Measurements from ENCODE around the gene CBLB. TPM values are rescaled to one million over a fixed set of nuclear protein-coding genes. Genes with fewer than 3 reads are reported as not detected.

Gene CBLB
- polyA plus RNA-seq, 1 experiment, result 19.3 TPM

DNA sequence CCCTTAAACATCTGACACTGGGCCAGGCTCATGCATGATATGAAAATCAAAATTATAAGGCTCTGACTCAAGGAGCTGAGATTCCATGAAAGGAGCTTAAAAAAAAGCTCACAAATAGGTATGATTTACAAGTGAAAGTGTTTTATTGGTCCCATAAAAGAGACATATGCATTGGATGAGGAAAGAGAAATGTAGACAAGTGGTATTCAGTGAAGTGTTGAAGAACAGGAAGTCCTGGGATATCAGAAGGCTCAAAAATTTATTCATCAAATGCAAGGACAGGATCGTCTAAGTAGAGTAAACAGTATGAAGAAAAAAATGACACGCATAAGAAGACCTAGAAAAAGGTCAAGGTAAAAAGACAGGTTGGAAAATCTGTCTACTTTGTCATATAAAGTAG is 188.9 kb downstream of the CBLB start:
- no peak overlapping the region for H3K4me3 ChIP-seq (ENCODE audit: low read depth, low read length)
- peaks cover 7% of the 10 kb centered on the region for H3K36me3 ChIP-seq (ENCODE audit: control insufficient read depth, insufficient read depth, low read length)
- DNase-seq (ENCODE audit: low read depth), result no peak
- ChIA-PET POLR2A (no interaction called here), CTCF (interaction anchor here (0.6 to 0.8 kb wide), 2 partner anchors 9 to 929 kb away, joined by 3 read pairs; no protein-coding TSS in a partner anchor)
- H3K27me3 ChIP-seq (ENCODE audit: control insufficient read depth, insufficient read depth, low read length), result no peaks in the 10 kb centered on the region
- TF ChIP-seq, protein P1, sequence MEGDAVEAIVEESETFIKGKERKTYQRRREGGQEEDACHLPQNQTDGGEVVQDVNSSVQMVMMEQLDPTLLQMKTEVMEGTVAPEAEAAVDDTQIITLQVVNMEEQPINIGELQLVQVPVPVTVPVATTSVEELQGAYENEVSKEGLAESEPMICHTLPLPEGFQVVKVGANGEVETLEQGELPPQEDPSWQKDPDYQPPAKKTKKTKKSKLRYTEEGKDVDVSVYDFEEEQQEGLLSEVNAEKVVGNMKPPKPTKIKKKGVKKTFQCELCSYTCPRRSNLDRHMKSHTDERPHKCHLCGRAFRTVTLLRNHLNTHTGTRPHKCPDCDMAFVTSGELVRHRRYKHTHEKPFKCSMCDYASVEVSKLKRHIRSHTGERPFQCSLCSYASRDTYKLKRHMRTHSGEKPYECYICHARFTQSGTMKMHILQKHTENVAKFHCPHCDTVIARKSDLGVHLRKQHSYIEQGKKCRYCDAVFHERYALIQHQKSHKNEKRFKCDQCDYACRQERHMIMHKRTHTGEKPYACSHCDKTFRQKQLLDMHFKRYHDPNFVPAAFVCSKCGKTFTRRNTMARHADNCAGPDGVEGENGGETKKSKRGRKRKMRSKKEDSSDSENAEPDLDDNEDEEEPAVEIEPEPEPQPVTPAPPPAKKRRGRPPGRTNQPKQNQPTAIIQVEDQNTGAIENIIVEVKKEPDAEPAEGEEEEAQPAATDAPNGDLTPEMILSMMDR (IDR thresholded peaks at IDR 0.05; ENCODE audit: insufficient read depth, low read depth, low read length), result no peak

DNA sequence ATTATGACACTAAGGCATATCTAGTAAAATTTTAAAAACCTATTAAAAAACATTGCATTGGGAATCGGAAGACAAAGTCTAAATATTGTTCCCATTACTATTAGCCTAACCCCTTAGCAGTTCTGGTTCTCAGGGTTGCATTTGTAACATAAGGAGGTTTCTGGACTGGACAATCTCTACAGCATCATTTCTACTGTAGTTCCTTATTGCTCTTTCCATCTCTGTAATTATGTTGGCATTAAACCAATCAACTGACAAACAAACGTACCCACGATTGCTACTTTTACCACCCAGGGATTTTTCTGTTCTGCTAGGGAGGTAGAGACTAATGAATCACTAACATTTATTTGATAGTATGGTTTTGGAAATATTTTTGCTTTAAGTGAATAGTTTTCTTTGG is 190.8 kb downstream of the CBLB start:
- no peak overlapping the region for H3K4me3 ChIP-seq (ENCODE audit: low read depth, low read length)
- POLR2A ChIA-PET, result no interaction called here
- H3K27me3 ChIP-seq (ENCODE audit: control insufficient read depth, insufficient read depth, low read length), result no peaks in the 10 kb centered on the region
- peaks cover 8% of the 10 kb centered on the region for H3K36me3 ChIP-seq (ENCODE audit: control insufficient read depth, insufficient read depth, low read length)
- CTCF ChIA-PET, result no interaction called here
- DNase-seq (ENCODE audit: low read depth), result no peak
- TF ChIP-seq, protein P1 (IDR thresholded peaks at IDR 0.05; ENCODE audit: insufficient read depth, low read depth, low read length), result no peak

DNA sequence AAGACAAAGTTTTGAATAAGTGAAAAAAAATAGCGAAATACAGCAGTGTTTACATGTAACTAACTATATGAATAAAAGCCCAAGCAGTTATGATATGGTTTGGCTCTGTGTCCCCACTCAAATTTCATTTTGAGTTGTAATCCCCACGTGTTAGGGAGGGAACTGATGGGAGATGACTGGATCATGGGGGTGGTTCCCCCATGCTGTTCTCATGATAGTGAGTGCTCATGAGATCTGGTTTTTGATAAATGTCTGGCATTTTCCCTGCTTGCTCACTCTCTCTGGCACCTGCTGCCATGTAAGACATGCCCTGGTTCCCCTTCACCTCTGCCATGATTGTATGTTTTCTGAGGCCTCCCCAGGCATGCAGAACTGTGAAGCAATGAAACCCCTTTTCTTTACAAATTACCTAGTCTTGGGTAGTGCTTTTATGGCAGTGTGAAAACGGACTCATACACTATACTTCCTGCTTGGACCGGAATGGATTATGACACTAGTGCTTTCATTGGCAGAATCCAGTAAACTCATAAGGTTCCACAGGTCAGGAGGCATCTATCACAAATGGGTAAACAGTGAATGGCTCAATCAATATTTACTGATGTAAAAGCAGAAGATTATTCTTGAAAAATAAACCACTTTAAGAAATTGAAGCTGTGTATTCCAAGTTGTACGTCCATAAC is 192.1 kb downstream of the CBLB start:
- Histone ChIP-seq H3K27me3 (ENCODE audit: control insufficient read depth, insufficient read depth, low read length) (no peaks in the 10 kb centered on the region), H3K36me3 (ENCODE audit: control insufficient read depth, insufficient read depth, low read length) (peaks cover 8% of the 10 kb centered on the region), H3K4me3 (ENCODE audit: low read depth, low read length) (no peak overlapping the region)
- ChIA-PET POLR2A (no interaction called here), CTCF (no interaction called here)
- TF ChIP-seq, protein P1 (IDR thresholded peaks at IDR 0.05; ENCODE audit: insufficient read depth, low read depth, low read length), result no peak
- DNase-seq (ENCODE audit: low read depth), result no peak

DNA sequence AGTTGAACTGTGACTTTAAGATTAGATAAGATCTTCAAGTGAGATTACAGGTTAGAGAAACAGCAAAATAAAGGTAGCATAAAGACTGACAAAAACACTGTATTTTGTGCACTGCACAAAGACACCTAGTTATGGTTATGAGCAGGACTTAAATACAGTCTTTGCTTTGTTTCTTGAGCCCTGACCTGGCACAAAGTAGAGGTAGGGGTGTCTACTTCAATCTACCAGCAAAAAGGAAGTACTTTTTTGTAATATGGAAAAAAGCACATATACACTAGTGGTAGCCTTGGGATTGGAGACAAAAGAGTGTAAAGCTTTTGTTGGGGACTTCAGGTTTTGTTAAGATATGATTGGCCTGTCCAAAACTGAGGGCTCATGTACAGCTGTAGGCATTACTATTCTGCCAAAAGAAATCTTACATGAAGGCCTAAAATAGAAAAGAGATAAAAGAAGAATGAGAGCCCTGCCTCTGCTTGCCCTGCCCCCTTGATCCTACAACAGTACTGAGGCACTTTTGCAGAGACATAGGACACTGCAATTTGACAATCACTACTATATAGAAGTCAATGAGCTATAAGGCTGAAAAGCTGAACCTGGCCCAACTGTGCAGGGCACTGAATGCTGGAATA is 194.3 kb downstream of the CBLB start:
- DNase-seq (ENCODE audit: low read depth), result no peak
- Histone ChIP-seq H3K4me3 (ENCODE audit: low read depth, low read length) (no peak overlapping the region), H3K27me3 (ENCODE audit: control insufficient read depth, insufficient read depth, low read length) (no peaks in the 10 kb centered on the region), H3K36me3 (ENCODE audit: control insufficient read depth, insufficient read depth, low read length) (peaks cover 1% of the 10 kb centered on the region; the same call in 1 of the 2 replicates)
- ChIA-PET CTCF (no interaction called here), POLR2A (interaction anchor here (0.7 kb wide), 1 partner anchor 655 kb away, joined by 3 read pairs; no protein-coding TSS in a partner anchor)
- TF ChIP-seq, protein P1 (IDR thresholded peaks at IDR 0.05; ENCODE audit: insufficient read depth, low read depth, low read length), result no peak

DNA sequence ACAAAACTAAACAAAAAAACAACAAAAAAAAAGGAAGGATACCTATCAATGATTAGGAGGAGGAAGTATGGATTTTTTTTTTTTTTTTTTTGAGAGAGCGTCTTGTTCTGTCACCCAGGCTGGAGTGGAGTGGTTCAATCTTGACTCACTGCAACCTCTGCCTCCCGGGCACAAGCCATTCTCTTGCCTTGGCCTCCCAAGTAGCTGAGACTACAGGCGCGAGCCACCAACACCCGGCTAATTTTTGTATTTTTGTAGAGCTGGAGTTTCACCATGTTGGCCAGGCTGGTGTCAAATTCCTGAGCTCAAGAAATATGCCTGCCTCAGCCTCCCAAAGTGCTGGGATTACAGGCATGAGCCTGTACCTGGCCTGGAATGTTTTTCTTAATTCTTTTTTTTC is 195.8 kb downstream of the CBLB start:
- H3K27me3 ChIP-seq (ENCODE audit: control insufficient read depth, insufficient read depth, low read length), result no peaks in the 10 kb centered on the region
- TF ChIP-seq, protein P1 (IDR thresholded peaks at IDR 0.05; ENCODE audit: insufficient read depth, low read depth, low read length), result no peak
- ChIA-PET CTCF (interaction anchor here (0.7 kb wide), 1 partner anchor 12 kb away, joined by 3 read pairs; no protein-coding TSS in a partner anchor), POLR2A (no interaction called here)
- H3K4me3 ChIP-seq (ENCODE audit: low read depth, low read length), result no peak overlapping the region
- no peak for DNase-seq (ENCODE audit: low read depth)
- peaks cover 1% of the 10 kb centered on the region; the same call in 1 of the 2 replicates for H3K36me3 ChIP-seq (ENCODE audit: control insufficient read depth, insufficient read depth, low read length)
